ENCODE measurements around the gene NOL4L. TPM values are rescaled to one million over a fixed set of nuclear protein-coding genes. Genes with fewer than 3 reads are reported as not detected.

The NOL4L gene
- total RNA-seq, 1 donor from 2014 or later: 15.4 TPM

Other genes starting within 250 kb of the NOL4L start
- 27.1 and 54.8 TPM in 2 replicates for gene ASXL1, start 227.0 kb downstream of the NOL4L start, total RNA-seq
- not detected in 2 replicates for gene C20orf203, start 88.6 kb upstream of the NOL4L start, total RNA-seq
- gene COMMD7, start 158.1 kb upstream of the NOL4L start, total RNA-seq: 19.9 and 36.6 TPM in 2 replicates
- 13.0 and 13.5 TPM in 2 replicates for gene DNMT3B, start 177.1 kb upstream of the NOL4L start, total RNA-seq
- gene MAPRE1, start 234.6 kb upstream of the NOL4L start, total RNA-seq: 151 and 160 TPM in 2 replicates

All from renal cortical epithelial cell (primary cell).